HepG2 (cell line): ENCODE measurements around the gene KIF3A. TPM values are rescaled to one million over a fixed set of nuclear protein-coding genes. Genes with fewer than 3 reads are reported as not detected.

Experiments
- ARID4A ChIP-seq: sonication (generic); formaldehyde crosslinking; IDR thresholded peaks from 2 replicates; pipeline ENCODE4 v1.5.0; 2020; ENCODE audit warnings: mild to moderate bottlenecking, missing genetic modification reagents, borderline replicate concordance
- CC2D1A ChIP-seq: sonication (generic); formaldehyde crosslinking; IDR thresholded peaks from 2 replicates; pipeline ENCODE4 v1.8.1; 2023; ENCODE audit warnings: mild to moderate bottlenecking, missing genetic modification reagents
- CTCF ChIP-seq: sonication (generic); formaldehyde crosslinking; IDR thresholded peaks from 2 replicates; pipeline ENCODE4 v1.5.0; 2020; ENCODE audit warnings: mild to moderate bottlenecking, missing genetic modification reagents, moderate library complexity
- DNMT3B ChIP-seq: conservative IDR thresholded peaks from 2 replicates; pipeline ENCODE4 v1.6.1; 2016; ENCODE audit warnings: missing biosample characterization, control low read depth
- GABPB1 ChIP-seq: IDR thresholded peaks from 2 replicates; pipeline ENCODE4 v1.6.1; 2016; ENCODE audit warnings: mild to moderate bottlenecking, missing genetic modification reagents, moderate library complexity, missing compliant biosample characterization
- HNRNPLL ChIP-seq: fragments of 200-400 bp; formaldehyde crosslinking; IDR thresholded peaks from 2 replicates; pipeline ENCODE4 v1.6.1; 2017; ENCODE audit warnings: mild to moderate bottlenecking, low read depth, low read length; ENCODE audit not compliant: poor library complexity, severe bottlenecking
- JARID2 ChIP-seq: sonication (generic); formaldehyde crosslinking; IDR thresholded peaks from 2 replicates; pipeline ENCODE4 v1.8.1; 2023; ENCODE audit warnings: missing genetic modification reagents, inconsistent platforms; ENCODE audit not compliant: insufficient replicate concordance
- LBX2 ChIP-seq: sonication (generic); formaldehyde crosslinking; IDR thresholded peaks from 2 replicates; pipeline ENCODE4 v1.5.0; 2020; ENCODE audit warnings: missing genetic modification reagents, mild to moderate bottlenecking, borderline replicate concordance
- MYNN ChIP-seq: sonication (generic); formaldehyde crosslinking; IDR thresholded peaks from 2 replicates; pipeline ENCODE4 v1.4.0; 2020; ENCODE audit warnings: mild to moderate bottlenecking, low read depth, missing genetic modification reagents
- NR2C2 ChIP-seq: sonication (generic); formaldehyde crosslinking; IDR thresholded peaks from 2 replicates; pipeline ENCODE4 v1.4.0; 2020; ENCODE audit warnings: missing genetic modification reagents, mild to moderate bottlenecking, moderate library complexity, borderline replicate concordance
- NR2F6 ChIP-seq, 2 experiments: IDR thresholded peaks; 2 replicates each; pipeline ENCODE4 v1.6.1; 2016; ENCODE audit warnings: antibody characterized with exemption in 1 of 2, mild to moderate bottlenecking in 1 of 2
- STAT6 ChIP-seq: sonication (generic); formaldehyde crosslinking; IDR thresholded peaks from 2 replicates; pipeline ENCODE4 v1.4.0; 2020; ENCODE audit warnings: missing genetic modification reagents, mild to moderate bottlenecking, borderline replicate concordance
- ZBTB25 ChIP-seq: IDR thresholded peaks from 2 replicates; pipeline ENCODE4 v1.6.1; 2018; ENCODE audit warnings: missing genetic modification reagents
- ZNF296 ChIP-seq: sonication (generic); formaldehyde crosslinking; conservative IDR thresholded peaks from 2 replicates; pipeline ENCODE4 v1.5.0; 2020; ENCODE audit warnings: mild to moderate bottlenecking, missing genetic modification reagents
- ZNF629 ChIP-seq: sonication (generic); formaldehyde crosslinking; conservative IDR thresholded peaks from 2 replicates; pipeline ENCODE4 v1.5.0; 2020; ENCODE audit warnings: missing genetic modification reagents
- ZNF7 ChIP-seq: IDR thresholded peaks from 2 replicates; pipeline ENCODE4 v1.6.1; 2016; ENCODE audit warnings: missing biosample characterization, missing genetic modification reagents
- ZSCAN9 ChIP-seq: IDR thresholded peaks from 2 replicates; pipeline ENCODE4 v1.6.1; 2016; ENCODE audit warnings: borderline replicate concordance
- polyA plus RNA-seq, 8 experiments: library from polyadenylated mRNA; depleted of rRNA in 3 of 8; stranded (reverse) in 7 of 8; unstranded in 1 of 8; fragments of >200 nt; fragmentation: Illumina TruSeq in 4 of 8; extraction: Trizol in 4 of 8; gene quantifications; 2 replicates each; pipeline versions ENCODE4 v1.2.1 to v1.2.3, GENCODE V29; 2011 to 2016; ENCODE audit warnings: low read depth in 4 of 8, missing spikeins in 1 of 8, mixed read lengths in 1 of 8; ENCODE audit not compliant: insufficient read depth in 1 of 8
- total RNA-seq, 5 experiments: library from RNA; depleted of rRNA; stranded (reverse); fragments of >200 nt; fragmentation: Illumina TruSeq; extraction: Trizol; gene quantifications; 2 replicates each; pipeline ENCODE4 v1.2.3, GENCODE V29; 2016; ENCODE audit warnings: low read depth in 1 of 5

KIF3A gene
- total and polyA plus RNA-seq, 2 of the 13 experiments (the other 11 are each of a cell fraction or from before 2014, with no cell fraction given): 2.3 to 8.4 TPM

GRCh38 chr5:132777209-132778069, 40.1 kb upstream of the KIF3A start, which contains the start of gene SEPTIN8 (continued):
- no peak for TF ChIP-seq CTCF (CRISPR knock-in tag)
- peak; percentile 78 for TF ChIP-seq GABPB1
- no peak for TF ChIP-seq CC2D1A (CRISPR knock-in tag)
- TF ChIP-seq NR2C2 (CRISPR knock-in tag): no peak
- no peak for TF ChIP-seq ZNF629 (CRISPR knock-in tag)
- no peak for TF ChIP-seq ZSCAN9 (CRISPR knock-in tag)
- no peak for TF ChIP-seq JARID2 (CRISPR knock-in tag)
- no peak for TF ChIP-seq STAT6
- TF ChIP-seq ARID4A: peak; percentile 36; the same call in 1 of the 2 replicates
- peak; percentile 67 for TF ChIP-seq HNRNPLL
- TF ChIP-seq ZBTB25: no peak
- no peak for TF ChIP-seq NR2F6 (IDR thresholded peaks at IDR 0.05)
- no peak for TF ChIP-seq NR2F6 (CRISPR knock-in tag; IDR thresholded peaks at IDR 0.05)
- TF ChIP-seq ZNF296 (CRISPR knock-in tag): no peak; the same call in 1 of the 2 replicates
- no peak for TF ChIP-seq MYNN
- TF ChIP-seq ZNF7: no peak
- peak; percentile 60; the same call in 1 of the 2 replicates for TF ChIP-seq LBX2 (CRISPR knock-in tag)
- TF ChIP-seq DNMT3B: no peak
